Liver (tissue), 3 donors: ENCODE measurements around the gene FAM78B.

Experiments
- CTCF ChIP-seq: fragments of 150-350 bp; IDR thresholded peaks from 2 replicates; pipeline ENCODE4 v1.5.1; 2017; ENCODE audit warnings: improper control_type of control experiment, low read depth, low read length; ENCODE audit not compliant: missing input control
- REST ChIP-seq: IDR thresholded peaks from 2 replicates; pipeline ENCODE4 v1.6.1; 2016; ENCODE audit warnings: antibody characterized with exemption, mild to moderate bottlenecking
- SP1 ChIP-seq: IDR thresholded peaks from 2 replicates; pipeline ENCODE4 v1.6.1; 2018; ENCODE audit warnings: antibody characterized with exemption, mild to moderate bottlenecking
- ZBTB33 ChIP-seq: IDR thresholded peaks from 2 replicates; pipeline ENCODE4 v1.6.1; 2016; ENCODE audit warnings: antibody characterized with exemption
- donor health status: healthy.
- donor health status: healthy.

- TF ChIP-seq CTCF (no peak), REST (no peak), SP1 (no peak), ZBTB33 (no peak)
These were observed 53.2 kb downstream of the FAM78B start for GRCh38 chr1:166113630-166114029.
